Stomach (tissue), 4 donors: ENCODE data around the gene POLE4.

Experiments used
- CTCF ChIP-seq, 7 experiments: fragments of 450-650 bp in 4 of 7; fragments of 200-600 bp in 3 of 7; sonication (generic) in 3 of 7; IDR thresholded peaks; one replicate each; pipeline ENCODE4 v1.5.1; 2016 to 2019; ENCODE audit warnings: antibody characterized with exemption in 7 of 7, control low read depth in 2 of 7, mild to moderate bottlenecking in 1 of 7
- POLR2A ChIP-seq, 4 donors: fragments of 450-650 bp; IDR thresholded peaks; one replicate each; pipeline ENCODE4 v1.6.1; 2016; ENCODE audit warnings: antibody characterized with exemption in 4 of 4, control low read depth in 2 of 4, mild to moderate bottlenecking in 1 of 4, moderate library complexity in 1 of 4
- POLR2AphosphoS5 ChIP-seq, 3 donors: sonication (generic); formaldehyde crosslinking; IDR thresholded peaks; one replicate each; pipeline ENCODE4 v1.6.1; 2016; ENCODE audit warnings: antibody characterized with exemption in 3 of 3

GRCh38 chr2:74991977-74992376 lies 33.5 kb downstream of the POLE4 start:
- TF ChIP-seq CTCF (IDR thresholded peaks at IDR 0.05) = no peak
- TF ChIP-seq POLR2AphosphoS5 (IDR thresholded peaks at IDR 0.05) = no peak
- TF ChIP-seq POLR2A (IDR thresholded peaks at IDR 0.05) = no peak
